Mucosa of stomach (tissue), 1 donor: Measurements from ENCODE around the gene KIAA0040.

Experiments used
- H3K27me3 ChIP-seq: one replicate; pipeline ENCODE4 v1.7.0; 2013; ENCODE audit warnings: mild to moderate bottlenecking, low read length; ENCODE audit not compliant: control insufficient read depth, insufficient read depth
- H3K36me3 ChIP-seq: one replicate; pipeline ENCODE4 v1.7.0; 2013; ENCODE audit warnings: low read length; ENCODE audit not compliant: control insufficient read depth, insufficient read depth
- H3K4me1 ChIP-seq: one replicate; pipeline ENCODE4 v1.7.0; 2013; ENCODE audit warnings: mild to moderate bottlenecking, low read length; ENCODE audit not compliant: control insufficient read depth, insufficient read depth
- H3K4me3 ChIP-seq: one replicate; pipeline ENCODE4 v1.7.0; 2013; ENCODE audit warnings: low read length
- H3K9ac ChIP-seq: one replicate; pipeline ENCODE4 v1.7.0; 2013; ENCODE audit warnings: mild to moderate bottlenecking, low read length, moderate library complexity
- H3K9me3 ChIP-seq: one replicate; pipeline ENCODE4 v1.7.0; 2013; ENCODE audit warnings: mild to moderate bottlenecking, low read length, moderate library complexity; ENCODE audit not compliant: control insufficient read depth
- donor health status: Pancreatic carcinoma.

The KIAA0040 gene

DNA sequence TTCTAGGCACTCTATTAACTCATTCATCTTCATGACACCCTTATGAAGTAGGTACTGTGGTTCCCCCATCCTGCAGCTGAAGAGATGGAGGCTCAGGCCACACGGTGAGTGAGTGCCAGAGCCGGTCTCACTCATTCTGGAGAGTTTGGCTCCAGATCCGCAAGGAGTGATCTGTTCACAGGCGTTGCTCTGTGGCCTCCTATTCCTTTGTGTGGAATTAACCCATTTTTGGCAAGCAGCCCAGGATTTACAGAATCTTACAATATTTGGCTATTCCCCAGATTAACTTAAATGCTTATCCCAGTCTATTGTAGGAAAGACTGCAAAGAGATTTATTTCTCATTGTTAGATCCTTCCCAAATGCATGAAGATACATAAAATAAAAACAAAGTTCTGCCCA, 29.6 kb downstream of the KIAA0040 start:
- Histone ChIP-seq H3K36me3 (peaks cover 7% of the 10 kb centered on the region), H3K27me3 (no peaks in the 10 kb centered on the region), H3K9me3 (no peaks in the 10 kb centered on the region)

DNA sequence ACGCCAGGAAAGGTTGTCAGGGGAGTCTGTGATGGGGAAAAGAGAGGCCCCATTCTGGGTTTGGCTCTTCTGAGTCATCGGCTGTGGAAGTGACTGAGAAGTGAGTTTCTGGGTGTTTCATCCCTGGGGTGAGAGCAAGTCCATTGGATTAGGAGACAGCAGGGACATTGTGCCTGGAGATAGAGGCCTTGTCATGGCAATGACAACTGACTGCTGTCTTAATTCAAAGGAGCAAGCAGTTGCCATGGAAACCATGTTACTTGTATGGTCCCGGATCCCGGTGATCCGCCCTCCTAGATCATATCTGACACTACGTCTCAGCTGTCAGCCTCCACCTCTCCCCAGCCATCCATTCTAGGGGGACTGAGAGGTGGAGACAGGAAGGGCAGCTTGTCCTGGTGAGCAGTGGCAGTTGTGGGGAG, 34.4 kb downstream of the KIAA0040 start:
- Histone ChIP-seq H3K9me3 (no peaks in the 10 kb centered on the region), H3K4me1 (no peaks in the 10 kb centered on the region), H3K36me3 (peaks cover 7% of the 10 kb centered on the region), H3K4me3 (no peak overlapping the region), H3K27me3 (no peaks in the 10 kb centered on the region), H3K9ac (no peak overlapping the region)

More for the DNA sequence above, 29.6 kb downstream of the KIAA0040 start:
- H3K9ac ChIP-seq = no peak overlapping the region
- H3K4me1 ChIP-seq = no peaks in the 10 kb centered on the region
- no peak overlapping the region for H3K4me3 ChIP-seq

DNA sequence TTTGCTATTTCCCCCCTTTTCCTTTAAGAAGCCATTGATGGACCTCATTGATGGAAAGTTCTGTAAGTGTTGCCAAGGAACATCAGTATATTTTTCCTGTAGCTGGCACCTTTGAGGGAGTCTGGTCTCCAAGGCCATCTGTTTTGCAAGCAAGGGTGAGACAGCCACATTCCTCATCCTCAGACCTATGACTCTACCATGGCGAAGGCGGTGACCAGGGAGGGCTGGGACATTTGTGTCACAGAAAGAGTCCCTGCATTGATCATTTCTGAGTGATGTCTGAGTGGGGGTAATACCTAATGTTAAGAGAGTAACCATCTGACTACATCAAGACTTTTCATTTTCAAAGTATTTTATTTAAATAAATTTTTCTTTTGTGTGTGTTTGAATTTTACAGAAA, 35.4 kb downstream of the KIAA0040 start:
- peaks cover 2% of the 10 kb centered on the region for H3K4me1 ChIP-seq
- no peak overlapping the region for H3K9ac ChIP-seq
- H3K36me3 ChIP-seq = peaks cover 7% of the 10 kb centered on the region
- H3K9me3 ChIP-seq = no peaks in the 10 kb centered on the region
- H3K27me3 ChIP-seq = no peaks in the 10 kb centered on the region
- no peak overlapping the region for H3K4me3 ChIP-seq

DNA sequence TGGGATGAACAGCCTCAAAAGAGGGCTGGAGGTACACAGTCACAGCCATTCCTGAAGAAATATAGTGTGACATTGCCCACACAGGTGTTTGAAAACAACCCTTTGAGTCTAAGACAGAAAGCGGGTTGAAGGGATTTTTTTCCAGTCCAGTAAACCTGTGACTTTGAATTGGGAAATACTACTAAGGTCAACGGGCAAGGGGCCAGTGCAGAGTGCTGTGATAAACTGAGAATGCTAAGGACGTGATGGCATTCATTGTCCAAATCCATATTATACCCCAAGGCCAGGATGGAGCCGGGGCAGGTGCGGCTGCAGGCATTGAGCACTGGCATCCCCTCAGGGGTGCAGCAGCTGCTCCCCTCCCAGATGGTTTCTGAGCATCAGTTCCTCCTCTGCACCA, 36.6 kb downstream of the KIAA0040 start:
- Histone ChIP-seq H3K36me3 (peaks cover 7% of the 10 kb centered on the region), H3K9me3 (no peaks in the 10 kb centered on the region), H3K9ac (no peak overlapping the region), H3K27me3 (peaks cover 8% of the 10 kb centered on the region), H3K4me3 (no peak overlapping the region), H3K4me1 (peaks cover 7% of the 10 kb centered on the region)

DNA sequence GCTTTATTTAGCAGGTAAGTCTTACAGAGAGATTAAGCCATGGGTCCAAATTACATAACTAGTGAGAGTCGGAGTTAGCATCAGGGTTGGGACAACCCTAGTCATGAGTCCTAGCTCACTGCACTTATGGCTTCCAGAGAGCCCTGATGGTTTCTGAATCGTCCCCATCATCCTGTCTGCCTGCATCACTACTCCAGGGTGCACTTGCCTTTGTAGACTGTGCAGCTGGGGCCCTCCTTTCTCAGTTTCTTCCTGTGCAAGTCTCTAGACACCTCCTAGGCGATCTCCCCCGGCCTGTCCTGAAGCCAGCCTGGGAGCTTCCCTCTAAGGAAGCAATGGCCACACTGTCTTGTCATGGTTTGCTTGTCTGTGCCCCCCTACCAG, 37.1 kb downstream of the KIAA0040 start:
- Histone ChIP-seq H3K27me3 (peaks cover 10% of the 10 kb centered on the region), H3K9me3 (no peaks in the 10 kb centered on the region), H3K9ac (no peak overlapping the region), H3K4me1 (peaks cover 7% of the 10 kb centered on the region), H3K36me3 (peaks cover 7% of the 10 kb centered on the region), H3K4me3 (no peak overlapping the region)

DNA sequence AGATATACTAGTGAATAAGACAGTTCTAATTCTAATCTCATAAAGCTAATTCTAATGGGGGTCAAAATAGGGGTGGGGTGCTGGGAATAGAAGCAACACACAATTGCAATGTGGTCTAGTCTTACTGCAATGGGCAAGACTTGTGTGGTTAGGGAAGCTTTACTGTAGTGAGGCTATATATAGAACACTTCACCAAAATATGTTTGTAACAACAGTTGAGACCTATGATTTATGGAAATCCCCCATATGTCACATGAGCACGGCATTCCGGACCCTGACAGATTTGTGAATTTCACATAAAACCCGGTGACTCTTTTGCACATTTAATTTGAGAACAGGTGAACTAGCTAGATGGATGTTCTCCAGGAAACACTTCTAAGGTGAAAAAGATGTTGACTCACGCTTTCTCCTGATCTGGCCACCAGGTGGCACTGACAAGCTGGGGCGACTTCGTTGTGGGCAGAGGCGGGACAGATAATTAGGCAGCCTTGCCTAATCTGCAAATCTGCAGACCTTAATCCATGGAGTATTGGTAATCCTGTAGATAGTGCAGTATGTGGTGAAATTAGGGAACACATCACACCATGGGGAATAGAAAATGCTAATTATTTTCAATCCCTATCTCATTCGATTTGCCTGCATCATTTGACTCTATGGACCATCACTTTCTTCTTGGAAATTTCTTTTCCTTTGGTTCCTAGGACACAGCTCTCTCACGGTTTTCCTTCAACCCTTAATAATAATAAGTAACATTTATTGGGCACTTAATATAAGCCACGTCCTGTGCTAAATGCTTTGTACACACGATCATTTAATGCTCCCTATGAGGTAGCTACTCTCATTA, 37.7 kb downstream of the KIAA0040 start:
- H3K27me3 ChIP-seq = peaks cover 10% of the 10 kb centered on the region
- peaks cover 1% of the 10 kb centered on the region for H3K36me3 ChIP-seq
- H3K4me1 ChIP-seq = peaks cover 7% of the 10 kb centered on the region
- H3K4me3 ChIP-seq = no peak overlapping the region
- H3K9me3 ChIP-seq = no peaks in the 10 kb centered on the region
- no peak overlapping the region for H3K9ac ChIP-seq

DNA sequence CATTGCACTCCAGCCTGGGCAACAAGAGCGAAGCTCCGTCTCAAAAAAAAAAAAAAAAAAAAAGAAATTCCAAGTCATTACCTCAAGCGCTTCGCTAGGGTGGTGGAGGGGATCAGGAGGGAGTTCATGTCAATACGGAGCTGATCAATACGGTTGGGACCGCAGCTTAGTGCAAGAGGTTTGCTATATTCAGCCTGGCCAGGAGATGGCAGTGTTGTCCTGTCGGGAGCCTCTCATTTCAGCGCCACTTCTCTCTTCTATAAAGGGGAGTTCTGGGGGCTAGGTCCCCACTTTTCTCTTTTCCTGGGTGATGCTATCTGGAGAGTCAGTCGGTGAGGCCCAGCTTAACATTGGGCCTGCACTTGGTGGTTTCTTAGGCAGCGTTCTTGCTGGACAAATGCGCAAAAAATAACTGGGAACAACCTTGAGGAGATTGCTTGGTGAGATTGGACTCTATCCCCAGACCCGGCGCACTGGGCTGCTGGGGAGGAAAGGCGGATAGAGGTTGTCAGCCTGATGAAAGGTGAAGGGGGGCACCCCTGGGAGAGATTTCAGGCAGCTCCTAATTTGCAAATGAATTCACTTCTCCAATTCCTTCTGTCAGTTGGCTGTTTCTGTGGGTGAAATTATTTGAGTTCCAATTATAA, 40.4 kb downstream of the KIAA0040 start:
- Histone ChIP-seq H3K4me3 (no peak overlapping the region), H3K27me3 (peaks cover 10% of the 10 kb centered on the region), H3K4me1 (peaks cover 7% of the 10 kb centered on the region), H3K9me3 (no peaks in the 10 kb centered on the region), H3K9ac (no peak overlapping the region), H3K36me3 (no peaks in the 10 kb centered on the region)

DNA sequence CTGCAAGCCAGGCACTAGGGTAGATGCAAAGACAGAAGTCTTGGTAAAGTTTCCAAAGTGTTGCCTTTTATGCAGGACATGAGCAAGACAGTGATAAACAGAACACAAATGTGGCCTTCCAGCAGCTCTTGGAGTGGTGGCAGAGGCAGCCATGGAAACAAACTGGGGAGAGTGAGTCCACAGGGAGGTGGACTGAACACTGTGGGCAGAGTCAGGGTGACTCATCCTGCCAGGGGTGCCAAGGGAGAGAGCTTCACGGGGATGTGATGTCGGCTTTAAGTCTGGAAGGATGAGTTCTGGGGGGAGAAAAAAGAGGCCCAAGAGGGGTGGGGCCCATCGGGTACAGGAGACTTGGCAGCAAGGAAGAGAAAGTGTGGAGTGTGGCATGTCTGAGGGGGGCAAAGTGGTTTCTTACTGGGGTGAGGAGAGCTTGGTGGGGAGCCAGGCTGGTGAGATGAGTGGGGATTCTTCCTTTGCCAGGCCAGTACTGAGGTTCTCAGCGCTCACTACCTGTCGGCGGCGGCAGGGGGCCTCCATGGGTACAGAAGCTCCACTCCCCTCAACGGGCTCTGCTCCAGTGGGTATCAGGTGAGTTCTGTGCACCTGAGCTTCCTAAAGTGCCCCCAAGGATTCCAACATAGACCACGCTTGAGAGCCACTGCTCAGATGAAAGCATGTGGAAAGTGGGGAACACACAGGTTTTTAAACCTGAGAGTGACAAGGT, 41.8 kb downstream of the KIAA0040 start:
- Histone ChIP-seq H3K9ac (no peak overlapping the region), H3K27me3 (peaks cover 10% of the 10 kb centered on the region), H3K9me3 (no peaks in the 10 kb centered on the region), H3K36me3 (no peaks in the 10 kb centered on the region), H3K4me1 (peaks cover 16% of the 10 kb centered on the region), H3K4me3 (no peak overlapping the region)

DNA sequence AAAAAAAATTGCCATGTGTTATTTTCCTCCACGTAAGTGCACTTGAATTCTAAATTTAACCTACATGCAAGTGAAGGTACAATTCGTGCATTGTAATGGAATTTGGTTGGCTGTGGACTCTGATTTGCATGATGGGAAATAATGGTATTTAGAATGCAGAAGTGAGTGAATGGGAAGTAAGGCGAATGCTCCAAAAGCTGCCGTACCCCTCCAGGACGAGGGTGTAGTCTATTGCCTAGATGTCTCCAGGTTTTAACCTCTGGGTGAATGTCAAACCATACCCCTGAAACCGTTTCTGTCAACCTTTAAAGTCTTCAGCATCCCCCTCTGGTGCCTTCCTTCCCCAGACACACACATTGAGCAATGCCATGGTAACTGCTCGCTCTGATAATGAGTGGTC, 44.5 kb downstream of the KIAA0040 start:
- Histone ChIP-seq H3K36me3 (no peaks in the 10 kb centered on the region), H3K9ac (no peak overlapping the region), H3K4me3 (no peak overlapping the region)

DNA sequence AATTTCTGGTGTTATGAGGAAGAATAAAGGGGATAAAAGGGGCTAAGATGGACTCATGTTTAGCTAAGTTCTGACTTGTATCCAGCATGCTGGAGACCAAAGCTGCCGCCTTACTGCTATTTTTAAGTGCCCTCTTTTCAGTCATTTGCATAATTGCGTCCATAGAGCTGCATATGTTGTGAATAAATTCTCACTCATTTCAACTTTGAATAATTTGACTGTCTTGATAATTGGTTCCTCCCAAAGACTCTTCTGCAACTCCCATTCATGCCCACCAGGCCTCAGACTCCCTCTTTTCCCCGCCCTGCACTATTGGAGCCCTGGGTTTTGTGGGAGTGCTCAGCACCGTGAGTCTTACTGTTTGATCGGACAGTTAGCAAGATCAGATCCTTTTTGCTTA, 45.0 kb downstream of the KIAA0040 start:
- Histone ChIP-seq H3K36me3 (no peaks in the 10 kb centered on the region), H3K9me3 (no peaks in the 10 kb centered on the region), H3K4me3 (no peak overlapping the region), H3K4me1 (peaks cover 16% of the 10 kb centered on the region), H3K27me3 (peaks cover 10% of the 10 kb centered on the region), H3K9ac (no peak overlapping the region)

More for the DNA sequence above, 44.5 kb downstream of the KIAA0040 start:
- Histone ChIP-seq H3K27me3 (peaks cover 10% of the 10 kb centered on the region), H3K9me3 (no peaks in the 10 kb centered on the region), H3K4me1 (peaks cover 16% of the 10 kb centered on the region)

DNA sequence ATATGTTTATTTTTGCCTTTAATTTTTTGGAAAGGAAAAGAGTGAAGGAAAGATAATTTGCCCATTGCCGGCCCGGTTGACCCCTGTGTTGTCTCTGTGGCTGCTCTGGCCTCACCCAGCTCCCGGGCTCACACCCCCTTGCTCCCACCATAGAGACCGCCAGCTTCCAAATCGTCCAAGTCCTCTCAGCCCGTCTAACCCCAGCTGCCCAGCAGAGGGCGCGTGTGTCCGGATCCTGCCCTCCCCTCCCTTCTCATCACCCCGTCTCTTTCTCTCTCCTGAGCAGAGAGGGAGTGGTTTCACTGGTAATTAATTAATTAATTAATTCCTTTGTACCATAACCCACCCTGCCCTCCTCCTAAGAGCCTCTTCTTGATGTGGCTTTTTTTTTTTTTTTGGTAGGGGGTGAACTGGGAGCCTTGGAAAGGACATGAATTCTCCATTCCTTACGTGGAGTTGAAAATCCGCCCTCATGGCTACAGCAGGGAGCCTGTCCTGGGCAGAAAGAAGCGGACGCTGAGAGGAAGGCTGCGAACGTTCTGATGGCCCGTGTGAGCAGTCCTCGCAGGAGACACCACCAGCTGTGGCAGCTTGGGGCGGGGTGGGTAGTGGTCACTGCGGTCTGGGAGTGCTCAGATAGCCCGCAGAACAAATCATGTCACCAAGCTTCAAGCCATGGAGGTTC, 45.9 kb downstream of the KIAA0040 start:
- Histone ChIP-seq H3K9me3 (no peaks in the 10 kb centered on the region), H3K4me3 (no peak overlapping the region), H3K36me3 (no peaks in the 10 kb centered on the region), H3K9ac (no peak overlapping the region), H3K27me3 (peaks cover 9% of the 10 kb centered on the region), H3K4me1 (peaks cover 9% of the 10 kb centered on the region)
